Measurements from ENCODE around the gene MCM9.

The MCM9 gene

GRCh38 chr6:118781897-118782296 lies 153.1 kb downstream of the MCM9 start:
- H3K4me3 ChIP-seq (ENCODE audit: low read length): no peak overlapping the region
- TF ChIP-seq CTCF (IDR thresholded peaks at IDR 0.05; ENCODE audit: insufficient read depth, low read depth, low read length, missing control alignments): no peak
- no peak for DNase-seq (ENCODE audit: low read depth)

- no peak for TF ChIP-seq CTCF (IDR thresholded peaks at IDR 0.05; ENCODE audit: insufficient read depth, low read depth, low read length, missing control alignments)
- no peak overlapping the region for H3K4me3 ChIP-seq (ENCODE audit: low read length)
- DNase-seq (ENCODE audit: low read depth): peak; percentile 62
These were observed 154.3 kb downstream of the MCM9 start for GRCh38 chr6:118780668-118781067.

GRCh38 chr6:118776607-118777549 lies 158.1 kb downstream of the MCM9 start:
- peak; percentile 78 for DNase-seq (ENCODE audit: low read depth)
- H3K4me3 ChIP-seq (ENCODE audit: low read length): no peak overlapping the region
- peak; percentile 82 for TF ChIP-seq CTCF (IDR thresholded peaks at IDR 0.05; ENCODE audit: insufficient read depth, low read depth, low read length, missing control alignments)

- no peak for DNase-seq (ENCODE audit: low read depth)
- TF ChIP-seq CTCF (IDR thresholded peaks at IDR 0.05; ENCODE audit: insufficient read depth, low read depth, low read length, missing control alignments): no peak
- H3K4me3 ChIP-seq (ENCODE audit: low read length): no peak overlapping the region
These were observed 159.6 kb downstream of the MCM9 start for GRCh38 chr6:118775381-118775780.

GRCh38 chr6:118774581-118774980 lies 160.4 kb downstream of the MCM9 start:
- no peak overlapping the region for H3K4me3 ChIP-seq (ENCODE audit: low read length)
- DNase-seq (ENCODE audit: low read depth): no peak
- no peak for TF ChIP-seq CTCF (IDR thresholded peaks at IDR 0.05; ENCODE audit: insufficient read depth, low read depth, low read length, missing control alignments)

- no peak overlapping the region for H3K4me3 ChIP-seq (ENCODE audit: low read length)
- TF ChIP-seq CTCF (IDR thresholded peaks at IDR 0.05; ENCODE audit: insufficient read depth, low read depth, low read length, missing control alignments): no peak
- DNase-seq (ENCODE audit: low read depth): no peak
These were observed 162.1 kb downstream of the MCM9 start for GRCh38 chr6:118772886-118773285.

- no peak overlapping the region for H3K4me3 ChIP-seq (ENCODE audit: low read length)
- TF ChIP-seq CTCF (IDR thresholded peaks at IDR 0.05; ENCODE audit: insufficient read depth, low read depth, low read length, missing control alignments): no peak
- peak; percentile 78 for DNase-seq (ENCODE audit: low read depth)
These were observed 163.7 kb downstream of the MCM9 start for GRCh38 chr6:118771253-118771652.

Data from epithelial cell of esophagus (primary cell).